ENCODE data around the gene PNPT1. TPM values are rescaled to one million over a fixed set of nuclear protein-coding genes. Genes with fewer than 3 reads are reported as not detected.
A peak's percentile ranks its signal among the peaks of the same experiment; 100 is the strongest.

Gene PNPT1
- total and polyA plus RNA-seq, 2 of the 13 experiments (the other 11 are each of a cell fraction or from before 2014, with no cell fraction given) = 23.4 to 61.0 TPM

DNA sequence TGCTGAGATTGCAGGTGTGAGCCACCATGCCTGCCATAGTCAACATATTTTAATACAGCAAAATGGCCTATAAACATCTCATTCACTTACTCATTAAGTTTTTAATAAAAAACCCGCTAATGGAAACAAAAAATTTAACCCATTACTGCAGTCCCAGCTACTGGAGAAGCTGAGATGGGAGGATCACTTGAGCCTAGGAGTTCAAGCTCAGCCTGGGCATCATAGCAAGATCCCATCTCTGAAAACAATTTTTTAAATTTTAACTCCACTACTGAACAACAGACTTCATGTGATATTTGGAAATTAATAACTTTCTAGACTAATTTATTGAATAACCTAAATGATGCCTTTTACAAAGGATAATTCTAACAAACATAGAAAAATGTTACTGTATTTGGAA lies 81.6 kb downstream of the PNPT1 start:
- Histone ChIP-seq H3K27ac (ENCODE audit: extremely low read length, insufficient read depth, low read length) (no peak overlapping the region), H3K4me1 (ENCODE audit: insufficient read depth, low read length) (peaks cover 45% of the 10 kb centered on the region), H3K9me3 (ENCODE audit: low read length) (no peaks in the 10 kb centered on the region), H3K4me2 (ENCODE audit: low read depth, low read length) (no peak overlapping the region), H2AFZ (ENCODE audit: low read length) (no peak overlapping the region), H3K36me3 (replicated peaks in 1 of 2; ENCODE audit: control insufficient read depth in 1 of 2, insufficient read depth in 2 of 2, low read length in 2 of 2) (peaks cover 2 to 35% of the 10 kb centered on the region in 2 experiments; a peak in 4 of 5 replicates), H3K79me2 (ENCODE audit: insufficient read depth, low read length) (peaks cover 69% of the 10 kb centered on the region), H4K20me1 (ENCODE audit: insufficient read depth, low read length) (peaks cover 11% of the 10 kb centered on the region; the same call in 1 of the 2 replicates), H3K9ac (ENCODE audit: insufficient read depth, low read depth, low read length) (no peak overlapping the region), H3K4me3 (replicated peaks in 1 of 3; ENCODE audit: insufficient read depth in 1 of 3, low read depth in 2 of 3, low read length in 3 of 3) (no peak overlapping the region), H3K27me3 (ENCODE audit: control insufficient read depth in 1 of 2, insufficient read depth in 2 of 2, low read length in 2 of 2) (peaks cover 0 to 4% of the 10 kb centered on the region in 2 experiments; a peak in 1 of 5 replicates)
- no TSS peak for BruUV-seq (replicated peaks)
- TF ChIP-seq MAFF (IDR thresholded peaks at IDR 0.05; ENCODE audit: low read depth, low read length) (0 out of 2 replicates have a peak, but pooled peaks have one; percentile 16), MAFK (conservative IDR thresholded peaks at IDR 0.05 in 1 of 2, IDR thresholded peaks at IDR 0.05 in 1 of 2; ENCODE audit: low read length in 2 of 2) (0 out of 4 replicates have a peak, but pooled peaks of 1 of the 2 experiments have one; percentile 17), ATM (IDR thresholded peaks at IDR 0.05; ENCODE audit: borderline replicate concordance) (no peak), NR3C1 (CRISPR knock-in tag; IDR thresholded peaks at IDR 0.05) (no peak), ZNF121 (CRISPR knock-in tag; IDR thresholded peaks at IDR 0.05) (peak; percentile 68)
- TF ChIP-seq, protein P1, sequence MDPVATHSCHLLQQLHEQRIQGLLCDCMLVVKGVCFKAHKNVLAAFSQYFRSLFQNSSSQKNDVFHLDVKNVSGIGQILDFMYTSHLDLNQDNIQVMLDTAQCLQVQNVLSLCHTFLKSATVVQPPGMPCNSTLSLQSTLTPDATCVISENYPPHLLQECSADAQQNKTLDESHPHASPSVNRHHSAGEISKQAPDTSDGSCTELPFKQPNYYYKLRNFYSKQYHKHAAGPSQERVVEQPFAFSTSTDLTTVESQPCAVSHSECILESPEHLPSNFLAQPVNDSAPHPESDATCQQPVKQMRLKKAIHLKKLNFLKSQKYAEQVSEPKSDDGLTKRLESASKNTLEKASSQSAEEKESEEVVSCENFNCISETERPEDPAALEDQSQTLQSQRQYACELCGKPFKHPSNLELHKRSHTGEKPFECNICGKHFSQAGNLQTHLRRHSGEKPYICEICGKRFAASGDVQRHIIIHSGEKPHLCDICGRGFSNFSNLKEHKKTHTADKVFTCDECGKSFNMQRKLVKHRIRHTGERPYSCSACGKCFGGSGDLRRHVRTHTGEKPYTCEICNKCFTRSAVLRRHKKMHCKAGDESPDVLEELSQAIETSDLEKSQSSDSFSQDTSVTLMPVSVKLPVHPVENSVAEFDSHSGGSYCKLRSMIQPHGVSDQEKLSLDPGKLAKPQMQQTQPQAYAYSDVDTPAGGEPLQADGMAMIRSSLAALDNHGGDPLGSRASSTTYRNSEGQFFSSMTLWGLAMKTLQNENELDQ (CRISPR knock-in tag; IDR thresholded peaks at IDR 0.05; ENCODE audit: borderline replicate concordance) = no peak
- TF ChIP-seq, protein P2, sequence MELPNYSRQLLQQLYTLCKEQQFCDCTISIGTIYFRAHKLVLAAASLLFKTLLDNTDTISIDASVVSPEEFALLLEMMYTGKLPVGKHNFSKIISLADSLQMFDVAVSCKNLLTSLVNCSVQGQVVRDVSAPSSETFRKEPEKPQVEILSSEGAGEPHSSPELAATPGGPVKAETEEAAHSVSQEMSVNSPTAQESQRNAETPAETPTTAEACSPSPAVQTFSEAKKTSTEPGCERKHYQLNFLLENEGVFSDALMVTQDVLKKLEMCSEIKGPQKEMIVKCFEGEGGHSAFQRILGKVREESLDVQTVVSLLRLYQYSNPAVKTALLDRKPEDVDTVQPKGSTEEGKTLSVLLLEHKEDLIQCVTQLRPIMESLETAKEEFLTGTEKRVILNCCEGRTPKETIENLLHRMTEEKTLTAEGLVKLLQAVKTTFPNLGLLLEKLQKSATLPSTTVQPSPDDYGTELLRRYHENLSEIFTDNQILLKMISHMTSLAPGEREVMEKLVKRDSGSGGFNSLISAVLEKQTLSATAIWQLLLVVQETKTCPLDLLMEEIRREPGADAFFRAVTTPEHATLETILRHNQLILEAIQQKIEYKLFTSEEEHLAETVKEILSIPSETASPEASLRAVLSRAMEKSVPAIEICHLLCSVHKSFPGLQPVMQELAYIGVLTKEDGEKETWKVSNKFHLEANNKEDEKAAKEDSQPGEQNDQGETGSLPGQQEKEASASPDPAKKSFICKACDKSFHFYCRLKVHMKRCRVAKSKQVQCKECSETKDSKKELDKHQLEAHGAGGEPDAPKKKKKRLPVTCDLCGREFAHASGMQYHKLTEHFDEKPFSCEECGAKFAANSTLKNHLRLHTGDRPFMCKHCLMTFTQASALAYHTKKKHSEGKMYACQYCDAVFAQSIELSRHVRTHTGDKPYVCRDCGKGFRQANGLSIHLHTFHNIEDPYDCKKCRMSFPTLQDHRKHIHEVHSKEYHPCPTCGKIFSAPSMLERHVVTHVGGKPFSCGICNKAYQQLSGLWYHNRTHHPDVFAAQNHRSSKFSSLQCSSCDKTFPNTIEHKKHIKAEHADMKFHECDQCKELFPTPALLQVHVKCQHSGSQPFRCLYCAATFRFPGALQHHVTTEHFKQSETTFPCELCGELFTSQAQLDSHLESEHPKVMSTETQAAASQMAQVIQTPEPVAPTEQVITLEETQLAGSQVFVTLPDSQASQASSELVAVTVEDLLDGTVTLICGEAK (IDR thresholded peaks at IDR 0.05) = no peak
- TF ChIP-seq, protein P2 (CRISPR knock-in tag; IDR thresholded peaks at IDR 0.05) = no peak
- WGBS (ENCODE audit: low lambda C conversion rate) = 92% methylated on average over 1 of the region's 1 CpG
- in situ Hi-C loops (cut with HindIII; ENCODE audit: extremely low pct_ligation_motif_present, low pct_unique_long_range_greater_than_20kb) = no loop called here
- no peak for ATAC-seq
- ChIA-PET POLR2A (no interaction called here), CTCF (ENCODE audit: low intra/inter-chr PET ratio, low total read pairs) (no interaction called here)
- DNase-seq (ENCODE audit: low spot score) = no peak
- FAIRE-seq = no peak
- intact Hi-C loops (cut with micrococcal nuclease; ENCODE audit: unreplicated experiment) = no loop called here
